Muscle layer of colon (tissue), 2 donors: Measurements from ENCODE around the gene C9orf78.

Experiments used
- H3K27ac ChIP-seq: one replicate; pipeline ENCODE4 v1.7.0; 2013; ENCODE audit warnings: low read depth, mild to moderate bottlenecking, low read length, moderate library complexity
- H3K27me3 ChIP-seq, 2 donors: one replicate each; pipeline ENCODE4 v1.7.0; 2013; ENCODE audit warnings: low read length in 2 of 2, mild to moderate bottlenecking in 2 of 2; ENCODE audit not compliant: insufficient read depth in 2 of 2, control insufficient read depth in 1 of 2
- H3K36me3 ChIP-seq: one replicate; pipeline ENCODE4 v1.7.0; 2013; ENCODE audit warnings: mild to moderate bottlenecking, low read length; ENCODE audit not compliant: insufficient read depth
- H3K4me1 ChIP-seq: one replicate; pipeline ENCODE4 v1.7.0; 2013; ENCODE audit warnings: mild to moderate bottlenecking, low read length; ENCODE audit not compliant: insufficient read depth
- H3K4me3 ChIP-seq, 2 donors: one replicate each; pipeline ENCODE4 v1.7.0; 2013; ENCODE audit warnings: low read length in 2 of 2, low read depth in 1 of 2, mild to moderate bottlenecking in 1 of 2, moderate library complexity in 1 of 2
- H3K9ac ChIP-seq: one replicate; pipeline ENCODE4 v1.7.0; 2013; ENCODE audit warnings: low read length
- H3K9me3 ChIP-seq: one replicate; pipeline ENCODE4 v1.7.0; 2013; ENCODE audit warnings: mild to moderate bottlenecking, low read length
- donor health status: abdominal sarcoma.
- donor health status: Adenocarcinoma of cecum.

C9orf78 gene

DNA sequence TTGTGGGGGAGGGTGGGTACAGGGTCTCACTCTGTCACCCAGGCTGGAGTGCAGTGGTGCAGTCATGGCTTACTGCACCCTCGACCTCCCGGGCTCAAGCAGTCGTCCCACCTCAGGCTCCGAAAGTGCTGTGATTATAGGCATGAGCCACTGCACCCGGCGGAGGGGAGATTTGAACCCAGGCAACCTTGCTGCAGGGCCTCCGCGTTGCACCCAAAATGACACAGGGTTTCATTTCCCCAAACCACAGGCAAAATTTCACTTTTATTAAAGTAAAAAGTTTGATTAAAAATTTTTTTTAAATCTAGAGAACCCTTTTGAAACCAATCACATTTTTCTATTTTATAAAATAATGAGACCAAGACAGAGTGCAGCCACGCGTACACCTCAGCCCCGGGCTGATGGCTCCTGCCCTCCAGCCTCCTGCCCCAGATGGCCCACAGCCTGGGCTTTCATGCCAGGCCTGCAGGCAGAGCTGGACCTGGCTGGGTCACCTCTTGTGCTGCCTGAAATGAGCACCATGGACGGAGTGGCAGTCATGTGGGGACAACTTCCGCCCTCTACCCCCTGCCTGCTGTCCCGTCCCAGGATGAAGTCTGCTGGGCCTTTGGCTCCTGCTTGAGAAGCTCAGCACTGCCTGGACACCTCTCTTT lies 30.7 kb upstream of the C9orf78 start:
- Histone ChIP-seq H3K4me3 (no peak overlapping the region), H3K4me1 (no peaks in the 10 kb centered on the region), H3K27me3 (no peaks in the 10 kb centered on the region), H3K9me3 (no peaks in the 10 kb centered on the region), H3K27ac (no peak overlapping the region), H3K9ac (no peak overlapping the region), H3K36me3 (peaks cover 38% of the 10 kb centered on the region)

- Histone ChIP-seq H3K27ac (no peak overlapping the region), H3K36me3 (peaks cover 42% of the 10 kb centered on the region), H3K9ac (no peak overlapping the region), H3K27me3 (no peaks in the 10 kb centered on the region), H3K4me1 (no peaks in the 10 kb centered on the region), H3K9me3 (no peaks in the 10 kb centered on the region), H3K4me3 (no peak overlapping the region)
These were observed 30.0 kb upstream of the C9orf78 start for GRCh38 chr9:129864991-129865647.

DNA sequence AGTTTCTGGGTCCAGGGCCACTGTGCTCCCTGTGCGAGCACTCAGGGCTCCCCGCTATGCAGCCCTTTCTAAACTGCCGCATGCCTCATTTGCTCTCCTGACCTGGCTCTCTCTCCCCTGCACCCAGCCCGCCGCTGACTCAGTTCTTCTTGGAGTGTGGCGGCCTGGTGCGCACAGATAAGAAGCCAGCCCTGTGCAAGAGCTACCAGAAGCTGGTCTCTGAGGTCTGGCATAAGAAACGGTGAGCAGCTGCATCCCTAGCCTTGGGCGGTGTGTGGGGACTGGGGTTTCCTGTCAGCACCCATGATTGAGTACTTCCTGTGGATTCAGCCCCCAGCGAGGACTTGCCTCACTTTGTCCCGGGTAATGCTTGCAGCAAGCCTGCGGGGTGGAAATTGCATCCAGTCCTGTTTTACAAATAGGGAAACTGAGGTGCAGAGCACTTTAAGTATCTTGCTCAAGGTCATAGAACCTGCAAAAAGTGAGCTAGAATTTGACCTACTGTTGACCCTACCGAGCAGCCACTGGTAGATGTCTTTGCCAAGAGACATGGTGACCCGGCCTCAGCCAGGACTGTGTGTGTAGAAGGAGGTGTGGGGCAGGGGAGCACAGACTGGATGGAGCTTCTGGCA lies 28.1 kb upstream of the C9orf78 start:
- H3K9me3 ChIP-seq = no peaks in the 10 kb centered on the region
- H3K4me3 ChIP-seq = no peak overlapping the region
- no peak overlapping the region for H3K27ac ChIP-seq
- H3K9ac ChIP-seq = no peak overlapping the region
- H3K4me1 ChIP-seq = no peaks in the 10 kb centered on the region
- no peaks in the 10 kb centered on the region for H3K27me3 ChIP-seq
- peaks cover 50% of the 10 kb centered on the region for H3K36me3 ChIP-seq

GRCh38 chr9:129861447-129861827 lies 26.4 kb upstream of the C9orf78 start:
- Histone ChIP-seq H3K36me3 (peaks cover 58% of the 10 kb centered on the region), H3K4me3 (no peak overlapping the region), H3K4me1 (no peaks in the 10 kb centered on the region), H3K27ac (no peak overlapping the region), H3K9ac (no peak overlapping the region), H3K9me3 (no peaks in the 10 kb centered on the region), H3K27me3 (no peaks in the 10 kb centered on the region)

GRCh38 chr9:129860653-129861446 lies 25.8 kb upstream of the C9orf78 start:
- no peaks in the 10 kb centered on the region for H3K9me3 ChIP-seq
- H3K36me3 ChIP-seq = peaks cover 59% of the 10 kb centered on the region

GRCh38 chr9:129858167-129858962 lies 23.3 kb upstream of the C9orf78 start:
- Histone ChIP-seq H3K4me1 (no peaks in the 10 kb centered on the region), H3K4me3 (no peak overlapping the region), H3K27ac (no peak overlapping the region), H3K36me3 (peaks cover 58% of the 10 kb centered on the region), H3K27me3 (no peaks in the 10 kb centered on the region), H3K9ac (no peak overlapping the region), H3K9me3 (no peaks in the 10 kb centered on the region)

More at GRCh38 chr9:129860653-129861446, 25.8 kb upstream of the C9orf78 start:
- Histone ChIP-seq H3K4me1 (no peaks in the 10 kb centered on the region), H3K27ac (no peak overlapping the region), H3K9ac (no peak overlapping the region), H3K4me3 (no peak overlapping the region), H3K27me3 (no peaks in the 10 kb centered on the region)

GRCh38 chr9:129857207-129857606 lies 22.1 kb upstream of the C9orf78 start:
- Histone ChIP-seq H3K9me3 (no peaks in the 10 kb centered on the region), H3K9ac (no peak overlapping the region), H3K4me1 (no peaks in the 10 kb centered on the region), H3K4me3 (no peak overlapping the region), H3K27me3 (no peaks in the 10 kb centered on the region), H3K36me3 (peaks cover 64% of the 10 kb centered on the region), H3K27ac (no peak overlapping the region)

- no peak overlapping the region for H3K9ac ChIP-seq
- H3K36me3 ChIP-seq = peaks cover 62% of the 10 kb centered on the region
- H3K27ac ChIP-seq = no peak overlapping the region
- no peak overlapping the region for H3K4me3 ChIP-seq
- no peaks in the 10 kb centered on the region for H3K9me3 ChIP-seq
- H3K4me1 ChIP-seq = peaks cover 12% of the 10 kb centered on the region
- no peaks in the 10 kb centered on the region for H3K27me3 ChIP-seq
These were observed 19.6 kb upstream of the C9orf78 start for GRCh38 chr9:129854588-129855110.

DNA sequence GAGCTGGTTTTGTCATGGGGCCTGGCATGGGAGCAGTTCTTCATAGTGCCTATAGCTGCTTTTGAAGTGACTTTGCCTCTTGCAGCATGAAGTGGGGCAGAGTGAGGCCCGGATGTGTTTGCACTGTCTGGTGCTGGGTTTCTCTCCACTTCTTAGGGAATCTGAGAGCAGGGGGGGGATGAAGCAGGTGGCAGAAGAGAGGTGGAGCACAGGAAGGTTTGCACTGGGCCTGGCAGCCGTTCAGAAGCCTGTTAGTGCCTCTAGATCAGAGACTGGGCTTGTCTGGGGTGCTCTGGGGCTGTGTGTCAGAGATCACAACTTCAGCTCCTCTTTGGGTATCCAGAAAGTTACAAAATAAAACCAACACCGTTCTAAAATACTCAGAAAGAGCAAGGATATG lies 18.5 kb upstream of the C9orf78 start:
- H3K27ac ChIP-seq = no peak overlapping the region
- H3K9me3 ChIP-seq = no peaks in the 10 kb centered on the region
- H3K4me3 ChIP-seq = no peak overlapping the region

GRCh38 chr9:129852579-129852978 lies 17.5 kb upstream of the C9orf78 start:
- H3K9ac ChIP-seq = no peak overlapping the region
- H3K4me3 ChIP-seq = no peak overlapping the region
- H3K27me3 ChIP-seq = no peaks in the 10 kb centered on the region
- H3K9me3 ChIP-seq = no peaks in the 10 kb centered on the region
- peaks cover 50% of the 10 kb centered on the region for H3K36me3 ChIP-seq
- peaks cover 12% of the 10 kb centered on the region for H3K4me1 ChIP-seq
- H3K27ac ChIP-seq = no peak overlapping the region

More for the DNA sequence above, 18.5 kb upstream of the C9orf78 start:
- no peak overlapping the region for H3K9ac ChIP-seq
- H3K36me3 ChIP-seq = peaks cover 60% of the 10 kb centered on the region
- H3K27me3 ChIP-seq = no peaks in the 10 kb centered on the region
- H3K4me1 ChIP-seq = peaks cover 12% of the 10 kb centered on the region
